Activated CD4-positive, alpha-beta T cell treated with anti-CD3 and anti-CD28 coated beads, Interleukin-2, Interleukin-6, amounts not matched to agents 100 ng/mL and 50 ng/mL, durations not matched to agents 16 hours and 8 hours (primary cell): ENCODE data around the gene COX6A2.

Source experiments
- DNase-seq: peaks from one replicate; pipeline ENCODE4 v3.0.0-alpha.2; 2020

The COX6A2 gene

GRCh38 chr16:31428279-31428597, at the start of gene COX6A2:
COX6A2 (minus strand) TSS chr16:31428360; CDS start chr16:31428325, 35 bp downstream.
- no peak for DNase-seq

DNA sequence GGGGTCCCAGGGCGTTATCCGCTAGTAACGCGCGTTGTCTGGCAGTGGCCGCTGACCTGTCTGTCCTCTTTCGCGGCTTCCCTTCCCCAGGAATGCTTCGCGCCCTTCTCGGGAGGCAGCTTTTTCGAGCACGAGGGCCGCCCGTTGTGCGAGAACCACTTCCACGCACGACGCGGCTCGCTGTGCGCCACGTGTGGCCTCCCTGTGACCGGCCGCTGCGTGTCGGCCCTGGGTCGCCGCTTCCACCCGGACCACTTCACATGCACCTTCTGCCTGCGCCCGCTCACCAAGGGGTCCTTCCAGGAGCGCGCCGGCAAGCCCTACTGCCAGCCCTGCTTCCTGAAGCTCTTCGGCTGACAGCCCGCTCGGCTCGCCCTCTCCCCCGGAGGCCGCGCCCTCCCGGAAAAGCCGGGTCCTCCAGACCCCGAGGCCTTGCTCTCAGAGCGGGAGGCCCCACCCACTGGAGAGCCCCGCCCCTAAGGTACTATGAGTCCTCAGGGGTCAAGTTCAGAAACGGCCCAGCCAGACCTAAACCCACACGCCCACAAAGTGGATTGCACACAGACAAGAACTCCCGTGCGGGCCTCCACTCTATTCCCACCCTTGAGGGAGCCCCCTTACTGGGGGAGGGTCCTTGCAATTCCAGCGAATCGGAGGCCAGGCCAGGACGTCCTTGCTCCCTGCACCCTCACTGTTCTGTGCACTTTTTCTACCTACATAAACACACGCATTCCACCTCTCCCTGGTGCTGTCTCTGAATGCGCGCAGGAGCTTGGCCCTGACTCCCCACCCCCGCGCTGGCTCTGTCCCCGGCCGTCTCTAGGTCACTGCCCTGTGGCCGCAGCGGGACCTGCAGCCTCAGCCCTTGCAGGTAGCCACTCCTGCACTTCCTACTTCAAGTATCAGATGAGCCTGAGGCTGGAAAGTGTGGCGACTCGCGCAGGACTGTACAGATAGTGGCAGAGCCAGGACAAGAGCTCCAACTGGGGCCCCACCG, 49.4 kb upstream of the COX6A2 start:
- DNase-seq = peak; percentile 28

GRCh38 chr16:31476303-31477219, 48.4 kb upstream of the COX6A2 start:
- peak; percentile 88 for DNase-seq

- no peak for DNase-seq
Measured at GRCh38 chr16:31475946-31476302, 47.8 kb upstream of the COX6A2 start.

DNA sequence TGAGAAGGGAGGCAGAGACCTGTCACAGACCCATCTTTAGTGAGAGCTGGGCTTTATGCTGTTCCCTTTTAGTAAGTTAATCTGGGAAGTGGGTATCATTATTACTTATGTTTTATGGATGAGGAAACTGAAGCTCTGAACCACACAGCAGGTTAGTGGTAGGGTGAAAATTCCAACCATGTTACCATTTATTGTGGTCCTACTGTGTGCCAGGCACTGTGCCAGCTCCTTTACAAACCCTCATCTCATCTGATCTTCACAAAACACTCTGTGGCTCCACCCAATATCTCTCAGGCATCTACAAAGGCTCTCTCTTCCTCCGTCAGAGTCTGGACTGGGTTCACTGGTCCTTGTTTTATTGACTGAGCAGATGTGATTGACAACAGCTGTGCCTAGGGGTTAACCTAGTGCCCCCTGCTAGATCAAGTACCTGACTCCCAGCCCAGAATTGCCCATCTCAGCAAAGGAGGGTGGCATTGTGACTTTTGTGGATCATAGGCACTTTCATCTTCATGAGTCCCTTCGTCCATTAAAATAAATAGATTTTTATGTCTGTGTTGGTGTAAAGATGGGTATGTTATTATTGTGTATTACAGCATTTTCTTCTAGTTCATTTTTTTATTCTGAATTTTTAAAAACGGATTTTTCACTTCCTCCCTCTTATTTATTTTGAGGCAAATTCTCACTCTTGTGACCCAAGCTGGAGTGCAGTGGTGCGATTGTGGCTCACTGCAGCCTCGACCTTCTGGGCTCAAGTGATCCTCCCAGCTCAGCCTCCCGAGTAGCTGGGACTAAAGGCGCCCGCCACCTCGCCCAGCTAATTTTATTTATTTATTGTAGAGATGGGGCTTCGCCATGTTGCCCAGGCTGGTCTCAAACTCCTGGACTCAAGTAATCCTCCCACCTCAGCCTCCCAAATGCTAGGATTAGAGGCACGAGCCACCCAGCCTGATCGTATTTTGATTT, 46.9 kb upstream of the COX6A2 start:
- no peak for DNase-seq

GRCh38 chr16:31474173-31474714, 46.1 kb upstream of the COX6A2 start:
- DNase-seq = no peak

DNA sequence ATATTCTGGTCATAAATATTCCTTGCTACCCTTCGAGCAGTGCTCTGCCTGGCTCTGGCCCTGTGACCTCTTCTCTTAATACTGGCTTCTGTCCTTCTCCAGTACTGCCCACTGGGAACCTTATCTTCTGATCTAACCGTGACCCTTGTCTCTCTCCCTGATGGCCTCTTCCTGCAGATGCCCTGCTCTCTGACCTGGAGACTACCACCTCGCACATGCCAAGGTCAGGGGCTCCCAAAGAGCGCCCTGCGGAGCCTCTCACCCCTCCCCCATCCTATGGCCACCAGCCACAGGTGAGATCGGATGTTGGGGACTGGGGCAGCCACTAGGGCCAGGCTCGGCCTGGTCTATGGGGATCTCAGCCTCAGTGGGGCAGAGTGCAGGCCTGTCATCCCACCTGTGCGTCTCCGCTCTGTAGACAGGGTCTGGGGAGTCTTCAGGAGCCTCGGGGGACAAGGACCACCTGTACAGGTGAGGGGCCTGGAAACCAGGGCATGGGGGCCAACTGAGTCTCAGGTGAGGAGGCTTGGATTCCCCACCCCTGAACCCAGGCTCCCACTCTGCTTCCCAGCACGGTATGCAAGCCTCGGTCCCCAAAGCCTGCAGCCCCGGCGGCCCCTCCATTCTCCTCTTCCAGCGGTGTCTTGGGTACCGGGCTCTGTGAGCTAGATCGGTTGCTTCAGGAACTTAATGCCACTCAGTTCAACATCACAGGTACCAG, 45.3 kb upstream of the COX6A2 start:
- DNase-seq = no peak

DNA sequence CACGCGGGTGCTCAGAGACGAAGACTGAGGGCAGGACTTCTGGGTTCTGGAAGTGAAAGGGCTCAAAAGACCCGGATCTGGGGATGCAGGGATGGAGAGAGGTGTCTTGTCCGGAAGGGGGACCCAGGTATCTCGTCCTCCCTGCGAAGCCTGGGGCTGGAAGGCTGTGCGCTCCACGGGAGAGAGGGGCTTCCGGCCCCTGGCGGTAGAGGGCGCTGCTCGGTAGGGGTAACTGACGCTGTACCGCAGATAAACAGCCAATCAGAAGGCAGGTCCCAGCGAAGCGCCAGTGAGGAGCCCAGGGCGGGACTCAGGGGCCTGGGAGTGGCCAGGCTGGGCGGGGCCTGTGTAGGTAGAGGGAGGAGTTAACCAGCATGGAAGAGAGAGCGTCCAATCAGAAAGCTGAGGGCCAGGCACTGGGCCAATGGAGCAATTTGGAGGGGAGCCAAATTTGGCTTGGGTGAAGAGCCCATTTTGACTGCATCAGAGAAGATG, 44.6 kb upstream of the COX6A2 start:
- peak; percentile 46 for DNase-seq

- DNase-seq = no peak
Measured at GRCh38 chr16:31471875-31472708, 43.9 kb upstream of the COX6A2 start, which contains the start of gene TGFB1I1. TGFB1I1 (plus strand) TSS chr16:31472152; CDS start chr16:31472189, 37 bp downstream.

GRCh38 chr16:31471241-31471874, 43.2 kb upstream of the COX6A2 start:
- DNase-seq = no peak

DNA sequence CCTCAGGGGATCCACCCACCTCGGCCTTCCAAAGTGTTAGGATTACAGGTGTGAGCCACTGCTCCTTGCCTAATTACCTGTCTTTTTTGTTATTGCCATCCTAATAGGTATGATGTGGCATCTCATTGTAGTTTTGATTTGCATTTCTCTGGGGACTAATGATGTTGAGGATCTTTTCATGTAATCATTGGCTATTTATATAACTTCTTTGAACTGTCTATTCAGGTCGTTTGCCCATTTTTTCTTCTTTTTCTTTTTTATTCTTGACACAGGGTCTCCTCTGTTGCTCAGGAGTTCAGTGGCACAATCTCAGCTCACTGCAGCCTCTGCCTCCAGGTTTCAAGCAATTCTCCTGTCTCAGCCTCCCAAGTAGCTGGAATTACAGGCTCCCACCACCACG, 42.5 kb upstream of the COX6A2 start:
- no peak for DNase-seq

DNA sequence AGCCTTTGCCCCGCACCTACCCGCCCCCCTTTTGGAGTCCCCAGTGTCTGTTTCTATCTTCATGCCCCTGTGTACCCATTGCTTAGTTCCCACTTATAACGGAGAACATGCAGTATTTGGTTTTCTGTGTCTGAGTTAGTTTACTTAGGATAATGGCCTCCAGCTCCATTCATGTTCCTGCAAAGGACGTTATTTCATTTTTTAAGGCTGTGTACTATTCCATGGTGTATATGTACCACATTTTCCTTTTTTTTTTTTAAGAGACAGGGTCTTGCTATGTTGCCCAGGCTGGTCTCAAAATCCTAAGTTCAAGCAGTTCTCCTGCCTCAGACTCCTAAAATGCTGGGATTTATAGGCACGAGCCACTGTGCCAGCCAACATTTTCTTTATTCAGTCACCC, 39.7 kb upstream of the COX6A2 start:
- DNase-seq = no peak

- peak; percentile 15 for DNase-seq
Measured at GRCh38 chr16:31467151-31467773, 39.1 kb upstream of the COX6A2 start.

DNA sequence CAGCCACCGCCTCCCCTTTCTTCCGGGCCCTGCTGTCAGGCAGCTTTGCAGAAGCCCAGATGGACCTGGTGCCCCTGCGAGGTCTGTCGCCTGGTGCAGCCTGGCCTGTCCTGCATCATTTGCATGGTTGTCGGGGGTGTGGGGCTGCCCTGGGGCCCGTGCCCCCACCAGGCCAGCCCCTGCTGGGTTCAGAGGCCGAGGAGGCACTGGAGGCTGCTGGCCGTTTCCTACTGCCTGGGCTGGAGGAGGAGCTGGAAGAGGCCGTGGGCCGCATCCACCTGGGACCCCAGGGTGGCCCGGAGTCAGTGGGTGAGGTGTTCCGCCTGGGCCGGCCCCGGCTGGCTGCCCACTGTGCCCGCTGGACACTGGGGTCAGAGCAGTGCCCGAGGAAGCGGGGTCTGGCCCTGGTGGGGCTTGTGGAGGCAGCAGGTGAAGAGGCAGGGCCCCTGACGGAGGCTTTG, 38.3 kb upstream of the COX6A2 start:
- no peak for DNase-seq

GRCh38 chr16:31465788-31466370, 37.7 kb upstream of the COX6A2 start:
- no peak for DNase-seq

DNA sequence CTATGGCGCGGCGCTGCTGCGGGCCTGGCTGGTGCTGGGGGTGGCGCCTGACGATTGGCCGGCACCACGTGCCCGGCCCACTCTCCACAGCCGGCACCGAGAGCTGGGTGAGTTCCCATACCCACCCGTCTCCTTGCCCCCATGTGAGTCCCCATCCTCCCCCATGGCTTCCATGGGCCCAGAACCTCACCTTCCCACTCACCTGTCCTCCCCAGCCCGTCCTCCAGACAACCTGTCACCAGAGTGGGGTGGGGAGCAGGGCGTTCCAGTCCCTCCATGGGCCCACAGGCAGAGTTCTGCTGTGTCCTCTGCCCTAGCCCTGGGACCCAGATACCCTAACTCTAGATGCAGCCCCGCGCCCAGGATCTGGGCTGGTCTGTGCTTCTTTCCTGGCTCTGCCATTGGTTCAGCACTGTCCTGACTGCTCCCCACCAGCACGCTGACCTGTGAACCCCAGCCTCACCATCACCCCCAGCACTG, 36.7 kb upstream of the COX6A2 start:
- no peak for DNase-seq

- DNase-seq = no peak
Measured at GRCh38 chr16:31464348-31464769, 36.2 kb upstream of the COX6A2 start.
